ENCODE measurements around the gene HSPA12A. TPM values are rescaled to one million over a fixed set of nuclear protein-coding genes. Genes with fewer than 3 reads are reported as not detected.

HSPA12A gene
- total and polyA plus RNA-seq, 9 of the 15 experiments (the other 6 are each of a cell fraction or from before 2014, with no cell fraction given): 0.01 to 0.18 (median 0.04) TPM; not detected in 4

- TF ChIP-seq CREB3 (tag; conservative IDR thresholded peaks at IDR 0.05; ENCODE audit: low read depth) (no peak), ZBTB17 (CRISPR knock-in tag; IDR thresholded peaks at IDR 0.05) (no peak), NR2C1 (IDR thresholded peaks at IDR 0.05) (no peak), NR2C1 (tag; IDR thresholded peaks at IDR 0.05) (no peak), RAD21 (CRISPR knock-in tag; conservative IDR thresholded peaks at IDR 0.05 in 1 of 2, IDR thresholded peaks at IDR 0.05 in 1 of 2) (no peak), SIN3B (IDR thresholded peaks at IDR 0.05; ENCODE audit: low read depth) (no peak), TSHZ1 (CRISPR knock-in tag; IDR thresholded peaks at IDR 0.05) (no peak)
Observed at GRCh38 chr10:116768786-116769185, 26.4 kb upstream of the HSPA12A start (continued).

All from K562 (cell line).